Measurements from ENCODE around the gene TSPAN1.

The TSPAN1 gene

DNA sequence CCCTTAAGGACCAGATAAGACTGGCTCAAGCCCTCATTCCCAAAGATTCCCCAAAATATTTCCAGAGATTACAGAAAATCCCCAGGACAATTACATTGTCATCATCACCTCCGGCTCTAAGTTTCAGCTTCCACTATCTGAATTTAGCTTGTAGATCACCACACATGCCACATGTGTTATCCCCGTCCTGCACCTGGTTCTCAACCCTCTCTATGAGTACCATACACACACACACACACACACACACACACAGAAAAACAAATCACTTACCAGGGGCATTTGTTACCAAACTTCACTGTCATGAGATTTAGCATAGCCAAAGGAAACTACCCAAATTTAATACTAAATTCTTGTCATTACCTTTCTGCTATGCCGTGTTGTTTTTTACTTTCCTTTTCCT lies 15.4 kb upstream of the TSPAN1 start:
- H3K4me3 ChIP-seq (ENCODE audit: low read depth, low read length), result no peak overlapping the region

DNA sequence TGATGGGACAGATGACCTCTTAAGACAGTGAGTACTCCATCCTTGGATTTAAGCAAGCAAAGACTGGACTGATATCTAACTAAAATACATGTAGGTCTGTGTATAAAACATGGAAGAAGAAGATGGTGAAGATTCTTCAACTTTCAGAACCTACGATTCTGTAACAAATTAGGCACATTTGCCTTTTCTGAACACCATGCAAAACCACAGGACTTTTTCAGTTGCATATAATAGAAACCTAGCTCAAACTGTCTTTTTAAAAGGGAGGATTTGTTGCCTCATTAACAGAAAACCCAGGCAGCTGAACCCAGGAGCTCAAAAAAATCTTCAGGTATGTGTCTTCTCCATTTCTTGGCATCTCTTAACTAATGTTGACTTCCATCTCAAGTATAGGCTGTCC lies 14.7 kb upstream of the TSPAN1 start:
- no peak overlapping the region for H3K4me3 ChIP-seq (ENCODE audit: low read depth, low read length)

DNA sequence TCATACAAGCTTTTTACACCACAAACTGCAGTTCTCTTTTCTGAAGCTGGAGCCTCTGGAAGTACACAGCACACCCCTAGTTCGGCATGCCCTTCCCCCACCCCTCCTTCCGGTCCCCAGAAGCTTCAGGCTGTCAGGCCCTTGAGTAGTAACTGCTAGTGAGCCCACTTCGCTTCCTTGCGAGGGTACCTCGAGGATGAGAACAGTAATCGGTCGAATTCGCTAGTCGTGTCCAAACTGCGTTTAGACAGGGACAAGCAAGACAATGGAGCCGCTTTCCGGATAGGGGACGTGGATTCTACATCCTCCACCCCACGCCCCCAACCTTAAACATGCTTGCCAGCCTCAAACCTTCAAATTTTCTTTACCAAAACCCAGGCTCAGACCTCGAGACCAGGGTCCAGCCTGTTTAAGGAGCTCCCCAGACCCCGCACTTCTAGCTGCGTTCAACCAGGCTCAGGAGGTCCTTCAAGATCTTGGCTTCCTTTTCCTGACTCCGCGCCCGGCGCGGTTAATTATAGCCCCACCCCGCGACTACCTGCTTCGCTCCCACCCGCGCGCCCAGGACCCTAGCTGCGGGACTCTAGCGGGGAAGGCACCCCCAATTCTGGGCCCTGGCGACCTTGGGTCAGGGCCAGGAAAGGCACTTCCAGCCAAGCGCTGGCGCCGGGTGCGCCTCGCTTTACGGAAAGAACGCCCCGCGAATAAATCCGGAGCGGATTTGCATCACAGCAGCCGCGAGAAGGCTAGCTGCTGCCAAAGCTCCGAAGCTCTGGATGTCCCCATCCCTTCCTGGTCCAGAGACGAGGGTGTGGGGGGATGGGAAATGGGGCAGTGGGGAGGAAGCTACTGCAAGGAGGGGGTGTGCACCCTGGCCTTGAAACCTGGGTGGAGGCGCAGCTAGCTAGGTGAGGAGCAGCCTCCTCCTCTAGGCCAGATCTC lies 8.1 kb upstream of the TSPAN1 start:
- H3K4me3 ChIP-seq (ENCODE audit: low read depth, low read length), result no peak overlapping the region

DNA sequence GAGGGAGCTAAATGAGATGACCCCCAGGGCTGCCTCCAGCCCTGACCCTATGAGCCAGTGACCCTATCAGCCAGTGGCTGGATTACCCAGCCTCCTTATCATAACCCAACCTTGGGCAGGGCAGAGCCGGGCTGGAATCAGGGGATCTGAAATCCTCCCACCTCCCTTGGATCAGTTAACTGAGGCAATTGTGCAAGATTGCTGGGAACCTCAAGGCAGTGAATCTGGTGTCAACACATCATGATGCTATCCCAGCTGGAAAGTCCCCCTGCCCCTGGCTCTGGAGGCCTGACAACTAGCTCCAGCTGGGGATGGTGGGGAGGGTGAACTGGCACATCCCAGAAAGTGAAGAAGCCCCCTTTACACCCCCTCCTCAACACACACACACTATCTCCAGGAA lies 6.4 kb upstream of the TSPAN1 start:
- H3K4me3 ChIP-seq (ENCODE audit: low read depth, low read length), result no peak overlapping the region

DNA sequence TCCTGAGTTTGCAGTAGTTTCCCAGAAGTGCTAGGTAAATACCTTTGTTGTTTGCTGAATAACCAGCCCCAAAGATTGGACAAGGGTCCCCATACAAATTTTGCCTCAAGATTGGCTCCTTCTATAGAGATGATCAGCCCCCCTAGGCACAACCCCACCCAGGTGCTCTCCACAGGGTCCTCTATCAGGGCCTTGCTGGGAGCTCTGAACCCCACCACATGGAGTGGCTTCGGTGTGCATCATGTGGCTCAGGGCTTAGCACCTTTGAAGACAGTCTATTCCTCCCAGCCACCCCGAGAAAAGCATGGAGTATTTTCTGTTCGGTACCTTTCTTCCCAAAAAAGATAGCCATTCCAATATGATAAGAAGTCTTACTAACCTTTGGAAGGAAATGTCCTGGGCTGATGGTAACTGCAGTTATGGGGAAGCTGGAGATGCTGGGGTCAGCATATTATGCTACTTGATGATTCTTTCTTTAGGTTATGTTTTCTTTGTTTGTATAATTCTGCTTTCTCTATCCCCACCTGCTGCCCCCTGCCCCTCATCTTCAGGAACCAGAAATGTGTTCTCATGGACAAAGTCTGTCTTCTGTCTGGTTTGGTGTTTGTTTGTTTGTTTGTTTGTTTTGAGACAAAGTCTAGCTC lies 5.0 kb upstream of the TSPAN1 start:
- H3K4me3 ChIP-seq (ENCODE audit: low read depth, low read length), result no peak overlapping the region

DNA sequence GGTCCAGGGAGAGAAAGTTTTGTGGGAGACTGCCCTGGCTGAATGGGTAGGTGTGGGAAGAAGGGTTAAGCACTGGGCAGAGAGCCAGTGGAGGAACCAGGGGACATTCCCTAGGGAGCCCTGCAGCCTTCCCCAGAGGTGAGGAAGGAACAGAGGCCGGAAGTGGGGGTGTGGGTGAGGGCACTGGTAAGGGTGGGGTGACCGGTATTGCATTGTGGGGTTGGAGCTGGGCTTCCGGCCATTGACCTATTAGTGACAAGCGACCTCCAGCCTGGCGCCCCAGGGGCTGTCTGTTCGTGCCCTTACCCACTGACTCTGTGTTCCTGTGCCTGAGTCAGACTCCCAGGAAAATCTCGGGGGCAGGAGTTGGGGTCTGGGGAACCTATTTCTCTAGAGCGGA lies 3.5 kb upstream of the TSPAN1 start:
- no peak overlapping the region for H3K4me3 ChIP-seq (ENCODE audit: low read depth, low read length)

DNA sequence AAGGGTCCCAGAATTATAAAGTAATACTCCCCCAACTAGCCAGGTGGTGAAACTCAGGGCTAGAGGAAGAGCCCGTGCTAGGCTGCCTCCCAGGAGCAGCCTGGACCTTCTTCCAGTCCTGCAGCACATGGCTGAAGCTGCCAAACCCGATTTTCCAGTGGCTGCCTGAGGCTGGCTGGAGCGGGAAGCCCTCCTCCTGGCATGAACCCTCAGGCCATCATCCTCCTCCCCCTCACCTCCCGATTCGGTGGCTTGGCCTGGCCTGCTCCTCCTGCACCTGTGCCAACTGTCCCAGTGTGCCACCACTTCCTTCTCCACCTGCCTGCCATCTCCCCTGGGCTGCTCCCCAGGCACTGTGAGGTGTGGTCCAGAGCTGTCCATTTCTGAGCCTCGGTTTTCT lies 3.0 kb upstream of the TSPAN1 start:
- no peak overlapping the region for H3K4me3 ChIP-seq (ENCODE audit: low read depth, low read length)

DNA sequence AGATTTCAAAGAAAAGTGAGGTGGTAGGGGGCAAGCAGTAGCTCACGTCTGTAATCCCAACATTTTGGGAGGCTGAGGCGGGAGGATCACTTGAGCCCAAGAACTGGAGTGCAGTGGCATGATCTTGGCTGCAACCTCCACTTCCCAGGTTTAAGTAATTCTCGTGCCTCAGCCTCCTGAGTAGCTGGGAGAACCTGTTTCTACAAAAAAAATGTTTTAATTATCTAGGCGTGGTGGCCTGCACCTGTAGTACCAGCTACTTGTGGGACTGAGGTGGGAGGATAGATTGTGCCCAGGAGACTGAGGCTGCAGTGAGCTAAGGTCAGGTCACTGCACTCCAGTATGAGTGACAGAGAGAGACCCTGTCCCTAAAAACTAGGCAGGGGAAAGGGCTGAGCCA lies 2.6 kb upstream of the TSPAN1 start:
- H3K4me3 ChIP-seq (ENCODE audit: low read depth, low read length), result no peak overlapping the region

DNA sequence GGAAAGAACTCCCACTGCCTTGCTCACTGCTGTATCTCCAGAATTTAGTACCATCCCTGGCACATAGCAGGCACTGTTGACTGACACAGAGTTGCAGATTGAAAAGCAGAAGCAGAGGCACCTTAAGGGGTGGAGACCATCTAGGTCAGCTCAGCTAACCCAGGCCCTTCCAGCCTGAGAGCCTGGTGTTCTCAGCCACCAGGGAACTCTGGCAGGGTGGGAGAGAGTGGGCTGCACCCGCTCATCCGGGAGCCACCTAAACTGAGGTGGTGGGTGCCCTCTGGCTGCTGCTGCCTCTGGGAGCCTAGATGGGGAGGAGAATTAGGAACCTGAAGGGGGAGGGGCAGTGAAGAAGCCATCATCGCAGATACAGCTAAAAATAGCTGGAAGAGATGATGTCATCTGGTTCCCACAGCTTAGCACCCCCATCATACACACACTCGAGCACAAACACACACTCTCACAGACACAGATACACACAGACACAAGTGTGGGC lies 1.5 kb upstream of the TSPAN1 start:
- H3K4me3 ChIP-seq (ENCODE audit: low read depth, low read length), result no peak overlapping the region

DNA sequence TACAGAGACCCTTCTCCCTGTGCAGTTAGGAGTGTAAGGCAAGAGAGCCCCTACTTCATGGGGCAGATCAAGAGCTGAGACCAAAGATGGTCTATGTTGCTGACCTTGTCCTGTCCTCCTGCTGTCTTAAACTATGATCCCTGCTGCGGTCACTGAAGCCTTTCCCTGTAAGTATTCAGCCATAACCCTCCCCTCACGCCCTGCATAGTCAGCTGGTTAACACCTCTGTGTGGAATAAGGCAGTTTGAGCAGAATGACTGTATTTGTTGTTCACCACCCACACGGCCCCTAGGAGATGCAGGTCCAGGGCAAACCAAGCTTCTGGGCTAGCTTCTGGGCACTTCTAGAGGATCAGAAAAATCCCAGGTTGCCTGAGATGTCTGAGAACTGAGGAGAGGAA lies 356 bp downstream of the TSPAN1 start:
- H3K4me3 ChIP-seq (ENCODE audit: low read depth, low read length), result no peak overlapping the region

DNA sequence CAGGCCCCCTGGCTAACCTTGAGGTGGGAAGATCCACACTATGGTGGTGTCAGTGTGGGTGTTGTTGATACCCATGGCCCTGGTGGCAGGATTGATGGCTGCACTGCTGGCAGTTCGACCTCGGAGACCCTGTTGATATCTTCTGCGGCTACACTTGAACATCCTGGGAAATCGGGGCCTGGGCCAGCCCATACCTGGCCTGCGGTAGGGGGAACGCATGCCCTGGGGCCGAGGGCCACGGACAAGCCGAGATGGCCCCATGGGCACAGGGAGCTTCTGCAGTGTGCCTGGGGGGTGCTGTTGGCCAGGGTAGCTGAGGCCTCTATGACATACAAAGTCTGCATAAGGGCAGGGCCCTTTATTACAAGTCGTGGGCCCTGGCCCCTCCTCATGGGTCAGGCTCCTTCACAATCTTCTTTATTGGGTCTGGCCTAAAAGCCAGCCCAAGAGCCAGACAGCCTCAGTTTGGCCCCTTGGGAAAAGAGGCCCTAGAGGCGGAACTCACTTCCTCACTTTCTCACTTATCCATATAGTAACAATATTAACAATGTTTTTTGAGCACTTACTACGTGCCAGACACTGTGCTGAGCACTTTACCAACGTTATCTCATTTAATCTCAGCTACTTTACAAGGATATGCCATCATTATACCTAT lies 1.5 kb downstream of the TSPAN1 start, which contains the start of gene P3R3URF:
TSS of gene P3R3URF (minus strand) at position 278 of the 655 bp plus-strand sequence. CDS start at position 261, 17 bp downstream.
- H3K4me3 ChIP-seq (ENCODE audit: low read depth, low read length), result no peak within 1 kb of the TSS

DNA sequence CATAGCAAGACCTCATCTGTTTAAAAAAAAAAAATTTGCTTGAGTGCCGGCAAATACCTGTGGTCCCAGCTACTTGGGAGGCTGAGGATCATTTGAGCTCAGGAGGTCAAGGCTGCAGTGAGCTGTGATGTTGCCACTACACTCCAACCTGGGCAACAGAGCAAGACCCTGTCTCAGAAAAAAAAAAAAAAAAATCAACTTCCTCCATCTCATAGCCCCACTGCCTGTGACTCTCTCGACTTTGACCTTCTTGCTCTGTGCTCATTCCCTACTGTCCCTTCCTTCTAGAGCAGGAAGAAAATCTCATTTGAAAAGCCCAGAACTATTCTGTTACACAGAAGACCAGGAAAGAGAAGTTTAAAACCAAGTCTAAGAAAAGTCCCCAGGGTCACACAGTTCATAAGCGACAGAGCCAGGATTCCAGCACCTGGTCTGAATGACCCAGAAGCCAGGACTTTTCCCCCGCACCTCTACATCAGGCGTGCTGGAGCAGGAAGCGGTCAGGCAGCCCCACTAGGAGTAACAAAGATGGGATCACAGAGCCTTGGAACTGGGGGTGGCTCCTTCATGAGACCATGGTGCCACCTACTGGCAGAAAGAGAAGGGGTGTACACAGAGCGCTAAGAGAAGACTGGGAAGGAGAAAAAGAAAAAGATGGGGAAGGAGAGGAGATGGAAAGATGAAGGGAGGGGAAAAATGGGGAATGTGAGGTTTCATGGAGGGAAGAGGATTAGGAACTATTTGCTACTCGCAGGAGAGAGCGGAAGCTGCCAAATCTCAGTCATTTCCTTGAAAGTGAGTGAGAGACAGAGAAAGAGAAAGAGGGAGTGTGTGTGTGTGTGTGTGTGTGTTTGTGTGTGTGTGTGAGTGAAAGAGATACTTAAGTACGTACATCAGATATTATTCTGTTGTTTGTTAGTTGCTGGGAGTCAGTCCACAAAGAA lies 4.5 kb downstream of the TSPAN1 start:
- no peak overlapping the region for H3K4me3 ChIP-seq (ENCODE audit: low read depth, low read length)

DNA sequence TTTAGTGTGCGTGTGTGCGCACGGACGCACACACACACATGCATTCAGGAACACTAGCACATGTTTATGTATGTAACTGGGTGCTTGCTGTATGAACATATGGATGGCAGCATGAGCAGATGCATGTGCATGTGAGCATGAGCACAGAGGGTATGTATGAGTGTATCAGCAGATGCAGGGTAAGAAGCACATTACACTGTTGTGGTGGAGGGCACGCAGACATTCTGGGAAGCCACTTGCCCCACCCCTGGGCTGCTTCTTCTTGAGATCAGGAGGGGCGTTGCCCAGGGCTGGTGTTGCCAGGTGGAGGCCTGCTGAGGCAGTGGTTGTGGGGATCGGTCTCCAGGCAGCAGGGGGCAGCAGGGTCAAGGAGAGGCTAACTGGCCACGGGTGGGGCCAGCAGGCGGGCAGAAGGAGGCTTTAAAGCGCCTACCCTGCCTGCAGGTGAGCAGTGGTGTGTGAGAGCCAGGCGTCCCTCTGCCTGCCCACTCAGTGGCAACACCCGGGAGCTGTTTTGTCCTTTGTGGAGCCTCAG lies 5.3 kb downstream of the TSPAN1 start:
- no peak overlapping the region for H3K4me3 ChIP-seq (ENCODE audit: low read depth, low read length)

DNA sequence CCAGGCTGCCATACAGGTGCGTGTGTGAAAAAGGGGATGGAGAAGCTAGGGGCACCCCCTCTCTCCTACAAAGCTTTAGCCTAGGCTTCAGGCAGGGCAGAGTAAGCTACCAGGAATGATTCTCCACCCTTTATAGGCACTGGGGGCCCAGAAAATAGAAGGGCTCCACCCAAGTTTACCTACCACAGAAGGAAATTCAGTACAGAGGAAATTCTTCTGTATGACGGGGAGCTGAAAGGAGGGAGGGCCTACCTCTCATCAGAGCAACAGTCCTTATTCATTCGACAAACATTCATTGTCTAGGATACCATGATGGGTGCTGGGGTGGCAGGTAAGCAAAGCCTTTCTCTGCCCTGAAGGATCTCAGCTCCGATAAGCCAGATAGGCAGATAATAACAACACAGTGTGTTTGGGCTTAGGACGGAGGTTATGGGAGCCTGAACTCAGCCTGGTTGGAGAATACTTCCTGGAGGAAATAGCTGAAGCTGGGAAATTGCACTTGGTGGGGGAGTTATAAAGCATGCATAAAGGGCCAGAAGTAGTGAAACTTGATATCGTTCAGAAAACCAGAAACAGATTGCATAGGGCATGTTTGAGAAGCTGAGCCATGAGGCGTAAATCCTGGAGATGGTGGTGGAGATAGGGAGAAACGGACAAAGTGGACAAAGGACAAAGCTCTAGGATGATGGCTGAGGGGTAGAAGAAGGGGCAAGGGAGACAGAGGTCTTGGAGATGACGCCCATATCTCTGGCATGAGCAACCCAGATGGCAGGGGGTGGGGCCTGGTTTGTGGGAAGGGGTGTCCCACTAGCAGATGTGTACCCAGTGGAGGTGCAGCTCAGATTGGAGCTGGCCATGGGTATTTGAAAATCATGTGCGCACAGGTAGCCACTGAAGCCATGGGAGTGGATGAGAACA lies 6.7 kb downstream of the TSPAN1 start:
- no peak overlapping the region for H3K4me3 ChIP-seq (ENCODE audit: low read depth, low read length)

DNA sequence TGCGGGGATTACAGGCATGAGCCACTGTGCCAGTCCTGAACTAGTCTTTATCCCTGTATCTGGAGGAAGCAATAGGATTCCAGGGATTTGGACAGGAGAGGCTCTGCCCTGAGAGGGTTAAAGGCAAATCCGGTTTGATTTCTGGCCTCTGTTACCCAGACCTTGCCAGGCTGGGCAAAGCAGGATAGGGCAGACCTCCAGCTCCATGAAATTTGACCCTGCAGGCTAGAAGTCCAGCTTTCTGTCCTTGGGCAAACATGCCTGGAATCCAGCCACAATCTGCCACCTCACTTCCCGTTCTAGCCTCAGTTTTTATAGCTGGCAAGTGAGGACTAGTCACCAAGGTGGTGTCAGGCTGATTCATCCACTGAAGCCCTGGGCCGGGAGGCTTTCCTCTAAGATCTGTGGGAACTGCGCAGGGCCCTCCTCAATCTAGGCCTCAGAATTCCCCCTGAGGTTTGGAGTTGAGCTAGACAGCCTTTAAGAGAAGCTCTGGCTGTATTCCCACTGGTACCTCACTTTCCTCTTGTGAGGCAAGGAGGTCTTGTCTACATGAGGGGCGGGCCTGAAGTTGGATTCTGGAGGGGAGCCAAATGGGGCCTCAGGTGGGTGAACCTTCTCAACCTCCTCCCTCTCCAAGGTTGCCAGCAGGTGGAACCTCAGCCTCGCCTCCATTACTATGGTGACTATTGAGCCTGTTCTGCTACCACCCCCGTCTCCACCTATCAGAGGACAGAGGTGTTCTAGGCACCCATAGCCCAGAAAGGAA lies 8.4 kb downstream of the TSPAN1 start:
- H3K4me3 ChIP-seq (ENCODE audit: low read depth, low read length), result no peak overlapping the region

DNA sequence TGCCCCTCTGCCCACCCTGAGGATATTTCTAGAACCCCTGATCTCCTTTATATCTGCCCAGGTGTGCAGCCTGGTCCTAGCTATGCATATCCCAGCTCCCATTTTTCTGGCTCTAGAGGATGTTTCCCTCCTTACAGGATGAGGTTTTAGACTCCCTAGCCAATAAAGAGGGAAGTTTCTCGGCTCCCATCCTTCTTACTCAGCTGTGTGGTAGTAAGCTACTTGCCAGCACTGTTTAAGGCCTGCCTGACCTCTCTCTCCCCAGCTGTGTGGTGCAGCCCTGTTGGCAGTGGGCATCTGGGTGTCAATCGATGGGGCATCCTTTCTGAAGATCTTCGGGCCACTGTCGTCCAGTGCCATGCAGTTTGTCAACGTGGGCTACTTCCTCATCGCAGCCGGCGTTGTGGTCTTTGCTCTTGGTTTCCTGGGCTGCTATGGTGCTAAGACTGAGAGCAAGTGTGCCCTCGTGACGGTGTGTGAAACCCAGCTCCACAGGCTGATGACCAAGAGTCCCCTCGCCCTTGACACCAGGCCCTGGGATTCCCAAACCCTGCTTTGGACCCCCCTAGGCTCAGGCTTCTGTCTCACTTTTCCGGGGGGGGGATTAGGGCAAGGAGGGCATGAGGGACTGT lies 9.2 kb downstream of the TSPAN1 start:
- H3K4me3 ChIP-seq (ENCODE audit: low read depth, low read length), result no peak overlapping the region

DNA sequence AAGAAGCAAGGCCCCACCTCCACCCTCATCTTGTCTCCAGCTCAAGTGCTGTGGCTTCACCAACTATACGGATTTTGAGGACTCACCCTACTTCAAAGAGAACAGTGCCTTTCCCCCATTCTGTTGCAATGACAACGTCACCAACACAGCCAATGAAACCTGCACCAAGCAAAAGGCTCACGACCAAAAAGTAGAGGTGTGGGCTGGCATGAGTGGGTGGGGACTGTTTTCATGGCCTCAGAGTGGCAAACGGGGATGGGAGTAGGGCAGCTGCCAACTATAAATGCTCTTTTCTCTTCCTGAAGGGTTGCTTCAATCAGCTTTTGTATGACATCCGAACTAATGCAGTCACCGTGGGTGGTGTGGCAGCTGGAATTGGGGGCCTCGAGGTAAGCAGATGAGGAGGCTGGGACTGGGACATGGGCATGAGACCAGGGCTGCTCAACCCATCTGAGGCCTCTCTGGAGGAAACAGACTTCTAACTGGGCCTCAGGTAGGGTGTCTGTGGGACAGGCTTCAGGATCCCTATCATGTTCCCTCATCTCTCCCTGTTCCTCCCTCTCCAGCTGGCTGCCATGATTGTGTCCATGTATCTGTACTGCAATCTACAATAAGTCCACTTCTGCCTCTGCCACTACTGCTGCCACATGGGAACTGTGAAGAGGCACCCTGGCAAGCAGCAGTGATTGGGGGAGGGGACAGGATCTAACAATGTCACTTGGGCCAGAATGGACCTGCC lies 10.2 kb downstream of the TSPAN1 start:
- H3K4me3 ChIP-seq (ENCODE audit: low read depth, low read length), result no peak overlapping the region
